Tibial nerve (tissue), 3 donors: ENCODE measurements around the gene KANK3.

ENCODE experiments used
- CTCF ChIP-seq, 5 experiments: fragments of 200-600 bp in 3 of 5; fragments of 450-650 bp in 2 of 5; sonication (generic) in 3 of 5; IDR thresholded peaks; one replicate each; pipeline ENCODE4 v1.5.1; 2016 to 2019; ENCODE audit warnings: antibody characterized with exemption in 5 of 5, mild to moderate bottlenecking in 3 of 5, moderate library complexity in 2 of 5
- POLR2A ChIP-seq, 2 donors: fragments of 450-650 bp; IDR thresholded peaks; one replicate each; pipeline ENCODE4 v1.6.1; 2017; ENCODE audit warnings: antibody characterized with exemption in 2 of 2, mild to moderate bottlenecking in 2 of 2, moderate library complexity in 2 of 2

- TF ChIP-seq CTCF (IDR thresholded peaks at IDR 0.05) (no peak), POLR2A (IDR thresholded peaks at IDR 0.05) (no peak)
Observed at GRCh38 chr19:8321986-8322637, 20.9 kb downstream of the KANK3 start.
